HepG2 (cell line): ENCODE measurements around the gene HOXD3. TPM values are rescaled to one million over a fixed set of nuclear protein-coding genes. Genes with fewer than 3 reads are reported as not detected.

Experiments used
- AHR ChIP-seq: IDR thresholded peaks from 2 replicates; pipeline ENCODE4 v1.6.1; 2018; ENCODE audit warnings: missing genetic modification reagents, missing compliant biosample characterization
- DPF2 ChIP-seq: sonication (generic); formaldehyde crosslinking; IDR thresholded peaks from 2 replicates; pipeline ENCODE4 v1.4.0; 2020; ENCODE audit warnings: mild to moderate bottlenecking, low read depth, missing genetic modification reagents, borderline replicate concordance
- FOXK1 ChIP-seq: sonication (generic); formaldehyde crosslinking; IDR thresholded peaks from 2 replicates; pipeline ENCODE4 v1.4.0; 2020; ENCODE audit warnings: low read depth, missing genetic modification reagents, borderline replicate concordance
- HMGA1 ChIP-seq: sonication (generic); formaldehyde crosslinking; conservative IDR thresholded peaks from 2 replicates; pipeline ENCODE4 v1.4.0; 2020; ENCODE audit warnings: missing genetic modification reagents
- IRX3 ChIP-seq: sonication (generic); formaldehyde crosslinking; IDR thresholded peaks from 2 replicates; pipeline ENCODE4 v1.8.1; 2023; ENCODE audit warnings: mild to moderate bottlenecking, low read depth, missing genetic modification reagents, borderline replicate concordance
- JUNB ChIP-seq: sonication (generic); formaldehyde crosslinking; IDR thresholded peaks from 2 replicates; pipeline ENCODE4 v1.8.0; 2022; ENCODE audit warnings: missing genetic modification reagents, mild to moderate bottlenecking, borderline replicate concordance
- MXD4 ChIP-seq: IDR thresholded peaks from 2 replicates; pipeline ENCODE4 v1.6.1; 2016; ENCODE audit warnings: mild to moderate bottlenecking, missing biosample characterization, missing genetic modification reagents
- NFAT5 ChIP-seq: sonication (generic); formaldehyde crosslinking; IDR thresholded peaks from 2 replicates; pipeline ENCODE4 v1.4.0; 2020; ENCODE audit warnings: missing genetic modification reagents
- RFXANK ChIP-seq: IDR thresholded peaks from 2 replicates; pipeline ENCODE4 v1.6.1; 2016
- SRF ChIP-seq: IDR thresholded peaks from 2 replicates; pipeline ENCODE4 v1.6.1; 2011; ENCODE audit warnings: mild to moderate bottlenecking, low read depth, low read length, moderate library complexity
- TGIF2 ChIP-seq: IDR thresholded peaks from 2 replicates; pipeline ENCODE4 v1.6.1; 2016; ENCODE audit warnings: control low read depth, missing compliant biosample characterization
- TIGD3 ChIP-seq: sonication (generic); formaldehyde crosslinking; IDR thresholded peaks from 2 replicates; pipeline ENCODE4 v1.5.1; 2020; ENCODE audit warnings: mild to moderate bottlenecking, missing genetic modification reagents, borderline replicate concordance
- ZNF12 ChIP-seq: sonication (generic); formaldehyde crosslinking; IDR thresholded peaks from 2 replicates; pipeline ENCODE4 v1.5.0; 2020; ENCODE audit warnings: missing genetic modification reagents
- ZNF350 ChIP-seq: sonication (generic); formaldehyde crosslinking; IDR thresholded peaks from 2 replicates; pipeline ENCODE4 v1.4.0; 2020; ENCODE audit warnings: mild to moderate bottlenecking, low read depth, missing genetic modification reagents, borderline replicate concordance
- polyA plus RNA-seq, 8 experiments: library from polyadenylated mRNA; depleted of rRNA in 3 of 8; stranded (reverse) in 7 of 8; unstranded in 1 of 8; fragments of >200 nt; fragmentation: Illumina TruSeq in 4 of 8; extraction: Trizol in 4 of 8; gene quantifications; 2 replicates each; pipeline versions ENCODE4 v1.2.1 to v1.2.3, GENCODE V29; 2011 to 2016; ENCODE audit warnings: low read depth in 4 of 8, missing spikeins in 1 of 8, mixed read lengths in 1 of 8; ENCODE audit not compliant: insufficient read depth in 1 of 8
- total RNA-seq, 5 experiments: library from RNA; depleted of rRNA; stranded (reverse); fragments of >200 nt; fragmentation: Illumina TruSeq; extraction: Trizol; gene quantifications; 2 replicates each; pipeline ENCODE4 v1.2.3, GENCODE V29; 2016; ENCODE audit warnings: low read depth in 1 of 5
- TF ChIP-seq, protein P1 (sequence below): sonication (generic); formaldehyde crosslinking; IDR thresholded peaks from 2 replicates; pipeline ENCODE4 v1.9.0; 2021; ENCODE audit warnings: missing genetic modification reagents, borderline replicate concordance

HOXD3 gene
- total and polyA plus RNA-seq, 2 of the 13 experiments (the other 11 are each of a cell fraction or from before 2014, with no cell fraction given), result 0.05 to 0.09 TPM

GRCh38 chr2:176187200-176187898, 30.2 kb downstream of the HOXD3 start (continued):
- TF ChIP-seq JUNB (CRISPR knock-in tag) (no peak; the same call in 1 of the 2 replicates), AHR (CRISPR knock-in tag) (no peak), FOXK1 (CRISPR knock-in tag) (0 out of 2 replicates have a peak, but pooled peaks have one; percentile 22), SRF (no peak), TIGD3 (CRISPR knock-in tag) (no peak), MXD4 (peak; percentile 65; the same call in 1 of the 2 replicates), IRX3 (CRISPR knock-in tag) (no peak), RFXANK (no peak), NFAT5 (CRISPR knock-in tag) (no peak), ZNF12 (CRISPR knock-in tag) (no peak; the same call in 1 of the 2 replicates), HMGA1 (CRISPR knock-in tag) (no peak), ZNF350 (CRISPR knock-in tag) (no peak), DPF2 (no peak; the same call in 1 of the 2 replicates), TGIF2 (CRISPR knock-in tag) (no peak)
- TF ChIP-seq, protein P1, sequence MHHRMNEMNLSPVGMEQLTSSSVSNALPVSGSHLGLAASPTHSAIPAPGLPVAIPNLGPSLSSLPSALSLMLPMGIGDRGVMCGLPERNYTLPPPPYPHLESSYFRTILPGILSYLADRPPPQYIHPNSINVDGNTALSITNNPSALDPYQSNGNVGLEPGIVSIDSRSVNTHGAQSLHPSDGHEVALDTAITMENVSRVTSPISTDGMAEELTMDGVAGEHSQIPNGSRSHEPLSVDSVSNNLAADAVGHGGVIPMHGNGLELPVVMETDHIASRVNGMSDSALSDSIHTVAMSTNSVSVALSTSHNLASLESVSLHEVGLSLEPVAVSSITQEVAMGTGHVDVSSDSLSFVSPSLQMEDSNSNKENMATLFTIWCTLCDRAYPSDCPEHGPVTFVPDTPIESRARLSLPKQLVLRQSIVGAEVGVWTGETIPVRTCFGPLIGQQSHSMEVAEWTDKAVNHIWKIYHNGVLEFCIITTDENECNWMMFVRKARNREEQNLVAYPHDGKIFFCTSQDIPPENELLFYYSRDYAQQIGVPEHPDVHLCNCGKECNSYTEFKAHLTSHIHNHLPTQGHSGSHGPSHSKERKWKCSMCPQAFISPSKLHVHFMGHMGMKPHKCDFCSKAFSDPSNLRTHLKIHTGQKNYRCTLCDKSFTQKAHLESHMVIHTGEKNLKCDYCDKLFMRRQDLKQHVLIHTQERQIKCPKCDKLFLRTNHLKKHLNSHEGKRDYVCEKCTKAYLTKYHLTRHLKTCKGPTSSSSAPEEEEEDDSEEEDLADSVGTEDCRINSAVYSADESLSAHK (CRISPR knock-in tag), result no peak
